HepG2 (cell line): ENCODE results near the gene ZNF782. TPM values are rescaled to one million over a fixed set of nuclear protein-coding genes. Genes with fewer than 3 reads are reported as not detected.
A peak's percentile ranks its signal among the peaks of the same experiment; 100 is the strongest.

Experiments
- ATF2 ChIP-seq: sonication (generic); formaldehyde crosslinking; IDR thresholded peaks from 2 replicates; pipeline ENCODE4 v1.4.0; 2020; ENCODE audit warnings: missing genetic modification reagents
- GTF3A ChIP-seq: sonication (generic); formaldehyde crosslinking; conservative IDR thresholded peaks from 2 replicates; pipeline ENCODE4 v1.4.0; 2020; ENCODE audit warnings: mild to moderate bottlenecking, missing genetic modification reagents
- HCFC1 ChIP-seq: fragments of 150-350 bp; IDR thresholded peaks from 2 replicates; pipeline ENCODE4 v1.6.1; 2014; ENCODE audit warnings: low read depth, low read length
- HDAC1 ChIP-seq: sonication (generic); formaldehyde crosslinking; IDR thresholded peaks from 2 replicates; pipeline ENCODE4 v1.5.1; 2020; ENCODE audit warnings: mild to moderate bottlenecking, missing genetic modification reagents
- HDAC2 ChIP-seq: sonication (generic); formaldehyde crosslinking; IDR thresholded peaks from 2 replicates; pipeline ENCODE4 v1.4.0; 2020; ENCODE audit warnings: missing genetic modification reagents
- JDP2 ChIP-seq: sonication (generic); formaldehyde crosslinking; IDR thresholded peaks from 2 replicates; pipeline ENCODE4 v1.8.1; 2022; ENCODE audit warnings: missing genetic modification reagents, borderline replicate concordance
- MIER3 ChIP-seq: IDR thresholded peaks from 2 replicates; pipeline ENCODE4 v1.6.1; 2016; ENCODE audit warnings: missing compliant biosample characterization, borderline replicate concordance
- MTF2 ChIP-seq: sonication (generic); formaldehyde crosslinking; IDR thresholded peaks from 2 replicates; pipeline ENCODE4 v1.5.0; 2020; ENCODE audit warnings: missing genetic modification reagents, borderline replicate concordance
- NCOR1 ChIP-seq: fragments of 200-600 bp; sonication (generic); IDR thresholded peaks from 2 replicates; pipeline ENCODE4 v1.7.0; 2017; ENCODE audit warnings: antibody characterized with exemption, low read length, borderline replicate concordance
- PHB2 ChIP-seq: fragments of 450-650 bp; IDR thresholded peaks from 2 replicates; pipeline ENCODE4 v1.6.1; 2018; ENCODE audit not compliant: partially characterized antibody
- PREB ChIP-seq: sonication (generic); formaldehyde crosslinking; IDR thresholded peaks from 2 replicates; pipeline ENCODE4 v1.4.0; 2020; ENCODE audit warnings: missing genetic modification reagents
- THAP7 ChIP-seq: sonication (generic); formaldehyde crosslinking; IDR thresholded peaks from 2 replicates; pipeline ENCODE4 v1.8.1; 2023; ENCODE audit warnings: mild to moderate bottlenecking, missing genetic modification reagents
- ZBTB1 ChIP-seq: sonication (generic); formaldehyde crosslinking; IDR thresholded peaks from 2 replicates; pipeline ENCODE4 v1.4.0; 2020; ENCODE audit warnings: missing genetic modification reagents, borderline replicate concordance
- ZC3H13 ChIP-seq: sonication (generic); formaldehyde crosslinking; IDR thresholded peaks from 2 replicates; pipeline ENCODE4 v1.8.1; 2023; ENCODE audit warnings: mild to moderate bottlenecking, missing genetic modification reagents, moderate library complexity
- ZFP1 ChIP-seq: IDR thresholded peaks from 2 replicates; pipeline ENCODE4 v1.6.1; 2016
- ZFP82 ChIP-seq: sonication (generic); formaldehyde crosslinking; IDR thresholded peaks from 2 replicates; pipeline ENCODE4 v1.5.1; 2020; ENCODE audit warnings: mild to moderate bottlenecking, missing genetic modification reagents, borderline replicate concordance
- ZFYVE20 ChIP-seq: sonication (generic); formaldehyde crosslinking; IDR thresholded peaks from 2 replicates; pipeline ENCODE4 v1.8.0; 2023; ENCODE audit warnings: low read depth, mild to moderate bottlenecking, moderate library complexity, missing genetic modification reagents, borderline replicate concordance
- ZNF101 ChIP-seq: sonication (generic); formaldehyde crosslinking; IDR thresholded peaks from 2 replicates; pipeline ENCODE4 v1.4.0; 2020; ENCODE audit warnings: mild to moderate bottlenecking, low read depth, missing genetic modification reagents, borderline replicate concordance
- ZNF230 ChIP-seq: sonication (generic); formaldehyde crosslinking; IDR thresholded peaks from 2 replicates; pipeline ENCODE4 v1.4.0; 2020; ENCODE audit warnings: mild to moderate bottlenecking, missing genetic modification reagents
- ZNF232 ChIP-seq: sonication (generic); formaldehyde crosslinking; IDR thresholded peaks from 2 replicates; pipeline ENCODE4 v1.4.0; 2020; ENCODE audit warnings: missing genetic modification reagents, borderline replicate concordance
- ZNF34 ChIP-seq: sonication (generic); formaldehyde crosslinking; IDR thresholded peaks from 2 replicates; pipeline ENCODE4 v1.4.0; 2020; ENCODE audit warnings: mild to moderate bottlenecking, missing genetic modification reagents, borderline replicate concordance
- ZNF354B ChIP-seq: sonication (generic); formaldehyde crosslinking; IDR thresholded peaks from 2 replicates; pipeline ENCODE4 v1.8.0; 2022; ENCODE audit warnings: mild to moderate bottlenecking, missing genetic modification reagents
- ZNF503 ChIP-seq: sonication (generic); formaldehyde crosslinking; IDR thresholded peaks from 2 replicates; pipeline ENCODE4 v1.4.0; 2020; ENCODE audit warnings: missing genetic modification reagents
- ZNF768 ChIP-seq: sonication (generic); formaldehyde crosslinking; IDR thresholded peaks from 2 replicates; pipeline ENCODE4 v1.4.0; 2020; ENCODE audit warnings: missing genetic modification reagents
- ZNF790 ChIP-seq: sonication (generic); formaldehyde crosslinking; IDR thresholded peaks from 2 replicates; pipeline ENCODE4 v1.8.0; 2022; ENCODE audit warnings: missing genetic modification reagents, mild to moderate bottlenecking, borderline replicate concordance
- ZSCAN29 ChIP-seq: sonication (generic); formaldehyde crosslinking; conservative IDR thresholded peaks from 2 replicates; pipeline ENCODE4 v1.4.0; 2020; ENCODE audit warnings: mild to moderate bottlenecking, missing genetic modification reagents
- ZSCAN30 ChIP-seq: sonication (generic); formaldehyde crosslinking; IDR thresholded peaks from 2 replicates; pipeline ENCODE4 v1.5.0; 2020; ENCODE audit warnings: mild to moderate bottlenecking, missing genetic modification reagents
- polyA plus RNA-seq, 8 experiments: library from polyadenylated mRNA; depleted of rRNA in 3 of 8; stranded (reverse) in 7 of 8; unstranded in 1 of 8; fragments of >200 nt; fragmentation: Illumina TruSeq in 4 of 8; extraction: Trizol in 4 of 8; gene quantifications; 2 replicates each; pipeline versions ENCODE4 v1.2.1 to v1.2.3, GENCODE V29; 2011 to 2016; ENCODE audit warnings: low read depth in 4 of 8, missing spikeins in 1 of 8, mixed read lengths in 1 of 8; ENCODE audit not compliant: insufficient read depth in 1 of 8
- total RNA-seq, 5 experiments: library from RNA; depleted of rRNA; stranded (reverse); fragments of >200 nt; fragmentation: Illumina TruSeq; extraction: Trizol; gene quantifications; 2 replicates each; pipeline ENCODE4 v1.2.3, GENCODE V29; 2016; ENCODE audit warnings: low read depth in 1 of 5

ZNF782 gene
- total and polyA plus RNA-seq, 2 of the 13 experiments (the other 11 are each of a cell fraction or from before 2014, with no cell fraction given): 1.4 to 4.9 TPM

- 0 out of 2 replicates have a peak, but pooled peaks have one; percentile 68 for TF ChIP-seq THAP7 (CRISPR knock-in tag)
- no peak for TF ChIP-seq ZSCAN29 (CRISPR knock-in tag)
- no peak for TF ChIP-seq ZSCAN30 (CRISPR knock-in tag)
- TF ChIP-seq ZNF34: no peak
- TF ChIP-seq ZNF230: peak; percentile 79; the same call in 1 of the 2 replicates
- TF ChIP-seq NCOR1: no peak
- peak; percentile 78 for TF ChIP-seq HCFC1
- no peak for TF ChIP-seq ZFP1 (CRISPR knock-in tag)
- TF ChIP-seq GTF3A (CRISPR knock-in tag): no peak
- no peak for TF ChIP-seq ZFYVE20
- TF ChIP-seq ZNF503 (CRISPR knock-in tag): no peak
- TF ChIP-seq ZBTB1 (CRISPR knock-in tag): no peak
- TF ChIP-seq ZFP82 (CRISPR knock-in tag): peak; percentile 62; the same call in 1 of the 2 replicates
- TF ChIP-seq JDP2 (CRISPR knock-in tag): no peak
- TF ChIP-seq ZC3H13 (CRISPR knock-in tag): no peak
- 0 out of 2 replicates have a peak, but pooled peaks have one; percentile 41 for TF ChIP-seq ZNF232 (CRISPR knock-in tag)
- peak; percentile 20; the same call in 1 of the 2 replicates for TF ChIP-seq HDAC2 (CRISPR knock-in tag)
- no peak for TF ChIP-seq ZNF354B (CRISPR knock-in tag)
- no peak; the same call in 1 of the 2 replicates for TF ChIP-seq ATF2 (CRISPR knock-in tag)
- no peak for TF ChIP-seq ZNF768
- TF ChIP-seq PHB2: no peak
- no peak for TF ChIP-seq ZNF790 (CRISPR knock-in tag)
- no peak for TF ChIP-seq ZNF101 (CRISPR knock-in tag)
- TF ChIP-seq PREB (CRISPR knock-in tag): no peak
- no peak for TF ChIP-seq MTF2 (CRISPR knock-in tag)
- TF ChIP-seq HDAC1 (CRISPR knock-in tag): peak; percentile 70
- TF ChIP-seq MIER3 (CRISPR knock-in tag): no peak
These were observed 21.3 kb upstream of the ZNF782 start (continued) for GRCh38 chr9:96875461-96876142.
